NCI-H1694 (cell line): ENCODE results near the gene FNIP1.
"Not testable (repeated sequence)": the region's sequence is repeated elsewhere in the genome, so short reads cannot be mapped to it uniquely, and the experiment has no call there.

Source experiments
- DNase-seq: peaks from one replicate; lab custom pipeline; 2025; lab: John Stamatoyannopoulos, UW

Gene FNIP1

DNA sequence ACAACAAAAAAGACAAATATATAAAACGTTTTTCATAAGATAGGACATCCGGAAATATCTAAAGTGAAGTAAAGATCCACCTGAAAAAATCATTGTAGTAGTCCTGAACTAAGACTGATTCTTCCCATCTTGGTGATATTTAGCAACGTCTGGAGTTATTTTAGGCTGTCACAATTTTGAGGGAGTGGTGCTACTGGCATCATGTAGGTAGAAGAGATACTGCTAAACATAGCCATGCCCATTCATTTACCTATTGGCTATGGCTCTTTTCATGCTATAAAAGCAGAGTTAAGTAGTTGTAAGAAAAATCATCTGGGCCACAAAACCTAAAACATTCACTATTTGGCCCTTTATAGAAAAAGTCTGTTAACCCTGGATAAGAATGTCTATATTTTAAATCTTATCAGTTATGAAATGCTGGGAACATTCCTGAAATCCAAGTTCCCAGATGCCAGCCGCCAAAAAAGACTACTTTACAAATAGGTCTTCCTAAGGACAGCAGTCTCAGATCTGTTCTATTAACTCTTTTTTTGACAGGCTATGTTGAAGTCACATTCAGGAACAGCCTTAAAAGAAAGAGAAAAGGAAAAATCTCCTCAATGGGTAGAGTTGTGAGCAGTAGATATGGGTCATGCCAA lies 188.8 kb downstream of the FNIP1 start:
- DNase-seq, result no peak

DNA sequence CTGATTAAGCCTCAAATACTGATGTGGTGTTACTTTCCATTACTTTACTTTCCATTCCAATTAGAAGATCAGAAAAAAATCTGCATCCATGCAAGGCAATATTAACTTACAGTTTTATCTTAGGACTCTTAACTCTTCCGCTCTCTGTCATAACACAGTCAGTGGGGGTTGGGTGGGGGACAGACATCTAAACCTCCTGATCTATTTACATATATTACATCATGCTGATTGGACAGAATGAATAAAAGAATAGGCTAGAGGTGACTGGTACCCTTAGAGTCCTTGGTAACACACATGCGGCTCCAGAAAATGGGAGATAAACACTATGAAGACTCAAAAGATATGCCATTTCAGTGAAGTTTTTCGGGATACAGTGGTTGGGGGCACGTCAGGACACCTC lies 189.4 kb downstream of the FNIP1 start:
- DNase-seq, result no peak

GRCh38 chr5:131605086-131605485 lies 191.7 kb downstream of the FNIP1 start:
- DNase-seq, result no peak

DNA sequence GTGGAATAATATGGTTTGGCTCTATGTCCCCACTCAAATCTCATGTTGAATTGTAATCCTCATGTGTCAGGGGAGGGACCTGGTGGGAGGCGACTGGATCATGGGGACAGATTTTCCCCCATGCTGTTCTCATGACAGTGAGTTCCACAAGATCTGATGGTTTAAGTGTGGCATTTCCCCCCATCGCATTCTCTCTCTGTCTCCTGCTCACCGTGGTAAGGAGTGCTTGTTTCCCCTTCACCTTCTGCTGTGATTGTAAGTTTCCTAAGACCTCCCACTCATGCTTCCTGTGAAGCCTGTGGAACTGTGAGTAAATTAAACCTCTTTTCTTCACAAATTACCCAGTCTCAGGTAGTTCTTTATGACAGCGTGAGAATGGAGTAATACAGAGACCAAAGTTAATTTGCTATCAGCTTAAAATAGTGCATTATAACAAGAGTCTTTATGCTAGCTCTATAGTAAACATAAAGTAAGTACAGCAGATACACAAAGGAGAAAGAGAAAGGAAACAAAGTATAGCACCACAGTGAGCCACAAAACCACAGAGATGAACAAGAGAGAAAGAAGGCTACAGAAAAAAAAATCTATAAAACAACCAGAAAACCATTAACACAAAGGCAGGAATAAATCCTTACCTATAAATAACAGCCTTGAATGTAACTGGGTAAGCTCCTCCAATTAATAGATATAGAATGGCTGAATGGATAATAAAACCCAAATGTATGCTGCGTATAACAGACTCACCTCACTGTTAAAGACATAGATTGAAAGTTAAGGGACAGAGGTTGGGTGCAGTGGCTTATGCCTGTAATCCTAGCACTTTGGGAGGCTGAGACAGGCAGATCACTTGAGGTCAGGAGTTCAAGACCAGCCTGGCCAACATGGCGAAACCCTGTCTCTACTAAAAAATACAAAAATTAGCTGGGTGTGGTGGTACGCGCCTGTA lies 201.5 kb downstream of the FNIP1 start:
- no peak for DNase-seq

DNA sequence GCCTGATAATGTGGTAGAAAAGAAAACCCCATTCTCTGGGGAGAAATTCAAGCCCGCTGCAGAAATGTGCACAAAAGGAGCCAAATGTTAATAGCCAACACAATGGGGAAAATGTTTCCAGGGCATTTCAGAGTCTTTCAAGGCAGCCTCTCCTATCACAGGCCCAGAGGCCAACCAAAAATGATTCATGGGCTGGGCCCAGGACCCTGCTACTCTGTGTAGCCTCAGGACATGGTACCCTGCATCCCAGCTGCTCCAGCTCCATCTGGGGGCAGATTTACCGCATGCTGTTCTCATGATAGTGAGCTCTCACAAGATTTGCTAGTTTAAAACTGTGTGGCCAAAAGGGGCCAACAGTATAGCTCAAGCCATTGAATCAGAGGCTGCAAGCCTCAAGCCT lies 202.9 kb downstream of the FNIP1 start:
- no peak for DNase-seq

DNA sequence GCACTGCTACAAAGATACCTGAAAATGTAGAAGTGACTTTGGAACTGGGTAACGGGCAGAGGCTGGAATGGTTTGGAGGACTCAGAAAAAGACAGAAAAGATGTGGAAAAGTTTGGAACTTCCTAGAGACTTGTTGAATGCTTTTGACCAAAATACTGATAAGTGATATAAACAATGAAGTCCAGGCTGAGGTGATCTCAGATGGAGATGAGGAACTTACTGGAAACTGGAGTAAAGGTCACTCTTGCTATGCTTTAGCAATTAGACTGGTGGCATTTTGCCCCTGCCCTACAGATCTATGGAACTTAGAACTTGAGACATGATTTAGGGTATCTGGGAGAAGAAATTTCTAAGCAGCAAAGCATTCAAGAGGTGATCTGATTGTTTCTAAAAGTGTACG lies 203.4 kb downstream of the FNIP1 start:
- not testable (repeated sequence) for DNase-seq
